ENCODE data around the gene ZNF692. TPM values are rescaled to one million over a fixed set of nuclear protein-coding genes. Genes with fewer than 3 reads are reported as not detected.

Gene ZNF692
- total and polyA plus RNA-seq, 2 of the 13 experiments (the other 11 are each of a cell fraction or from before 2014, with no cell fraction given) = 27.3 to 45.8 TPM

DNA sequence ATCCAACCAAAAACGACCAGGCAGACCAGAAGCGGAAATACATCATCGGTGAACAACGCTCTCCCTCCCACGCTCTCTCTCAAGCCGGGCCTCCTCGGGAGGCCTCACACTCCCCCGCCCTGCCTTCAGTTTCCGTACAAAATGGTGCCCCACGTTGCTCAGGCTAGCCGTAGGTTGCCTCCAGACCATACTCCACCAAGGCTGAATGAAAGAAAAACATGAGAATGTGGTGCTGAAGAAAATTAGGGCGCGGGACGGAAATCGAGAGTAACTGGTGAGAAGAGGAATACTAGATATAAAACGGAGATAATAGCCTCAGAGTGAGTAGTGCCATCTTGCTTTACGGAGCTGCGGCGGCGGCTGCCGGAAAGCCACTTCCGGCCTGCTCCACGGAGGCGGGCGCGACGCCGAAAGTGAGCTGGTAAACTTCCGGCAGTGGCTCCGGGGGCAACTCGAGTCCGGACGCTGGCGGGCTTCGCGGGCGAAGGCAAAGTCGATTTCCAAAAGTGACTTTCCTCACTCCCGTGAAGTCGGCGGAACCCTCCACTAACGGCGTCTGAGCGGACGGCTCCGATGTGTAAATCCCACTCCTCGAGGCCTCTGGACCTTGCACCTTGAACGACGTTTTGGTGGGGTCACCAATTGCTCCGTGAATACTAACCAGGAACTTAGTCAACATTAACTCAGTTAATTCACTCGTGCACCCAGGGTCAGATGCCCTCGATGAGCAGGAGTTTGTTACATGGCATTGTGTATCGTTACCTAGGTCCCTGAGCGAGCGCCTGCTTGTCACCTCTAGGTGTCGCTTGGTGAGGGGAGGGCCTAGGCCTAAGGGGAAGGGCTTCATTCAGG, 32.8 kb downstream of the ZNF692 start, which contains the start of gene SH3BP5L (continued):
- TF ChIP-seq ZBTB40 (IDR thresholded peaks at IDR 0.05) (peak; percentile 58; the same call in 1 of the 2 replicates), ZBTB40 (CRISPR knock-in tag; IDR thresholded peaks at IDR 0.05) (no peak; the same call in 1 of the 2 replicates), ADNP (CRISPR knock-in tag; IDR thresholded peaks at IDR 0.05) (no peak), ZFY (CRISPR knock-in tag; IDR thresholded peaks at IDR 0.05) (peak; percentile 90), TEAD2 (CRISPR knock-in tag; IDR thresholded peaks at IDR 0.05) (no peak), STAG1 (CRISPR knock-in tag; IDR thresholded peaks at IDR 0.05) (peak; percentile 19; the same call in 1 of the 2 replicates), ZNF777 (CRISPR knock-in tag; IDR thresholded peaks at IDR 0.05) (peak; percentile 80; the same call in 1 of the 2 replicates), PHF5A (CRISPR knock-in tag; IDR thresholded peaks at IDR 0.05; ENCODE audit: low read depth, unreplicated experiment) (no peak), ZNF563 (CRISPR knock-in tag; IDR thresholded peaks at IDR 0.05) (0 out of 2 replicates have a peak, but pooled peaks have one; percentile 70), ARNT2 (CRISPR knock-in tag; IDR thresholded peaks at IDR 0.05; ENCODE audit: low read depth) (no peak), ZNF761 (CRISPR knock-in tag; conservative IDR thresholded peaks at IDR 0.05) (no peak), AKAP8 (CRISPR knock-in tag; IDR thresholded peaks at IDR 0.05) (no peak), ZBTB7A (CRISPR knock-in tag; IDR thresholded peaks at IDR 0.05) (peak; percentile 26; the same call in 1 of the 2 replicates), DNMT3B (CRISPR knock-in tag; conservative IDR thresholded peaks at IDR 0.05) (no peak), ZNF124 (CRISPR knock-in tag; IDR thresholded peaks at IDR 0.05) (0 out of 2 replicates have a peak, but pooled peaks have one; percentile 29), PHF21A (CRISPR knock-in tag; IDR thresholded peaks at IDR 0.05) (peak; percentile 51), ZNF891 (CRISPR knock-in tag; IDR thresholded peaks at IDR 0.05) (peak; percentile 83), MTA1 (CRISPR knock-in tag; IDR thresholded peaks at IDR 0.05; ENCODE audit: borderline replicate concordance) (no peak), FOXO4 (CRISPR knock-in tag; conservative IDR thresholded peaks at IDR 0.05) (0 out of 2 replicates have a peak, but pooled peaks have one; percentile 84), BRD4 (CRISPR knock-in tag; IDR thresholded peaks at IDR 0.05) (peak; percentile 40; the same call in 1 of the 2 replicates), ZMYM4 (CRISPR knock-in tag; IDR thresholded peaks at IDR 0.05) (peak; percentile 57)

All from HepG2 (cell line).